Measurements from ENCODE around the gene FAAP20.
A peak's percentile ranks its signal among the peaks of the same experiment; 100 is the strongest.

The FAAP20 gene

GRCh38 chr1:2179283-2180013 is 15.1 kb downstream of the FAAP20 start:
- Histone ChIP-seq H2BK5ac (ENCODE audit: low read length) (no peak overlapping the region), H3K27me3 (ENCODE audit: control insufficient read depth in 3 of 3, insufficient read depth in 3 of 3, low read depth in 1 of 3, low read length in 3 of 3) (peaks cover 0 to 4% (median 0%) of the 10 kb centered on the region in 3 experiments), H3K36me3 (replicated peaks in 1 of 2; ENCODE audit: control insufficient read depth in 2 of 2, insufficient read depth in 2 of 2, low read length in 2 of 2) (peaks cover 0 to 30% of the 10 kb centered on the region in 2 donors), H2BK120ac (ENCODE audit: low read depth, low read length) (no peak overlapping the region), H4K91ac (ENCODE audit: low read depth, low read length, poor library complexity) (no peak overlapping the region), H3K18ac (ENCODE audit: low read length) (no peak overlapping the region), H4K8ac (ENCODE audit: low read depth, low read length) (no peak overlapping the region), H2BK12ac (ENCODE audit: low read length) (no peak overlapping the region), H3K14ac (ENCODE audit: low read length) (no peak overlapping the region), H3K4me2 (ENCODE audit: insufficient read depth, low read length, poor library complexity, severe bottlenecking) (no peak overlapping the region), H2AK5ac (ENCODE audit: low read depth, low read length) (no peak overlapping the region), H3K4ac (ENCODE audit: low read length) (no peak overlapping the region), H3K23ac (ENCODE audit: low read depth, low read length, poor library complexity) (no peak overlapping the region), H3K4me1 (ENCODE audit: control insufficient read depth in 2 of 2, insufficient read depth in 1 of 2, low read depth in 1 of 2, low read length in 2 of 2) (no peaks in the 10 kb centered on the region), H2AFZ (ENCODE audit: low read length) (no peak overlapping the region), H3K9ac (ENCODE audit: low read depth, low read length, poor library complexity) (no peak overlapping the region), H3K79me1 (ENCODE audit: low read depth, low read length) (peaks cover 15% of the 10 kb centered on the region), H3K4me3 (ENCODE audit: low read length in 2 of 2) (no peak overlapping the region), H3K27ac (replicated peaks; ENCODE audit: low read length) (no peak overlapping the region), H3K9me3 (replicated peaks in 1 of 2; ENCODE audit: control insufficient read depth in 2 of 2, insufficient read depth in 1 of 2, low read depth in 1 of 2, low read length in 2 of 2) (peaks cover 0 to 2% of the 10 kb centered on the region in 2 donors), H2BK15ac (ENCODE audit: low read length) (no peak overlapping the region)
- WGBS, 2 donors (ENCODE audit: extremely low coverage in 2 of 2, insufficient read length in 2 of 2, insufficient replicate concordance in 1 of 2) = no CpG with 5 or more reads among the region's 28 CpGs
- DNase-seq (ENCODE audit: low spot score) = no peak

- no peak overlapping the region for H4K91ac ChIP-seq (ENCODE audit: low read depth, low read length, poor library complexity)
Measured at GRCh38 chr1:2178875-2179274, 15.7 kb downstream of the FAAP20 start.

GRCh38 chr1:2177946-2178538 is 16.5 kb downstream of the FAAP20 start:
- Histone ChIP-seq H2AK5ac (ENCODE audit: low read depth, low read length) (no peak overlapping the region), H4K8ac (ENCODE audit: low read depth, low read length) (no peak overlapping the region), H3K9me3 (replicated peaks in 1 of 2; ENCODE audit: control insufficient read depth in 2 of 2, insufficient read depth in 1 of 2, low read depth in 1 of 2, low read length in 2 of 2) (peaks cover 0 to 2% of the 10 kb centered on the region in 2 donors), H3K9ac (ENCODE audit: low read depth, low read length, poor library complexity) (peak overlapping the region; percentile 71), H2BK12ac (ENCODE audit: low read length) (no peak overlapping the region), H3K4ac (ENCODE audit: low read length) (no peak overlapping the region), H2BK5ac (ENCODE audit: low read length) (peak overlapping the region; percentile 87), H3K18ac (ENCODE audit: low read length) (peak overlapping the region; percentile 35), H3K4me3 (ENCODE audit: low read length in 2 of 2) (no peak overlapping the region), H3K79me1 (ENCODE audit: low read depth, low read length) (peaks cover 13% of the 10 kb centered on the region), H2BK120ac (ENCODE audit: low read depth, low read length) (no peak overlapping the region), H3K14ac (ENCODE audit: low read length) (peak overlapping the region; percentile 21), H2BK15ac (ENCODE audit: low read length) (no peak overlapping the region), H3K4me1 (ENCODE audit: control insufficient read depth in 2 of 2, insufficient read depth in 1 of 2, low read depth in 1 of 2, low read length in 2 of 2) (no peaks in the 10 kb centered on the region), H2AFZ (ENCODE audit: low read length) (no peak overlapping the region), H3K36me3 (replicated peaks in 1 of 2; ENCODE audit: control insufficient read depth in 2 of 2, insufficient read depth in 2 of 2, low read length in 2 of 2) (peaks cover 0 to 26% of the 10 kb centered on the region in 2 donors), H3K27me3 (ENCODE audit: control insufficient read depth in 3 of 3, insufficient read depth in 3 of 3, low read depth in 1 of 3, low read length in 3 of 3) (peaks cover 0 to 4% (median 0%) of the 10 kb centered on the region in 3 experiments), H3K4me2 (ENCODE audit: insufficient read depth, low read length, poor library complexity, severe bottlenecking) (no peak overlapping the region), H3K27ac (replicated peaks; ENCODE audit: low read length) (no peak overlapping the region), H4K91ac (ENCODE audit: low read depth, low read length, poor library complexity) (no peak overlapping the region), H3K23ac (ENCODE audit: low read depth, low read length, poor library complexity) (peak overlapping the region; percentile 85)
- no peak for DNase-seq (ENCODE audit: low spot score)
- no CpG with 5 or more reads among the region's 18 CpGs for WGBS, 2 donors (ENCODE audit: extremely low coverage in 2 of 2, insufficient read length in 2 of 2, insufficient replicate concordance in 1 of 2)

More at GRCh38 chr1:2178875-2179274, 15.7 kb downstream of the FAAP20 start:
- Histone ChIP-seq H3K9ac (ENCODE audit: low read depth, low read length, poor library complexity) (no peak overlapping the region), H3K4me1 (ENCODE audit: control insufficient read depth in 2 of 2, insufficient read depth in 1 of 2, low read depth in 1 of 2, low read length in 2 of 2) (no peaks in the 10 kb centered on the region), H2BK15ac (ENCODE audit: low read length) (no peak overlapping the region), H3K4me2 (ENCODE audit: insufficient read depth, low read length, poor library complexity, severe bottlenecking) (no peak overlapping the region), H3K18ac (ENCODE audit: low read length) (no peak overlapping the region), H3K36me3 (replicated peaks in 1 of 2; ENCODE audit: control insufficient read depth in 2 of 2, insufficient read depth in 2 of 2, low read length in 2 of 2) (peaks cover 0 to 31% of the 10 kb centered on the region in 2 donors), H3K27me3 (ENCODE audit: control insufficient read depth in 3 of 3, insufficient read depth in 3 of 3, low read depth in 1 of 3, low read length in 3 of 3) (peaks cover 0 to 4% (median 0%) of the 10 kb centered on the region in 3 experiments), H3K79me1 (ENCODE audit: low read depth, low read length) (peaks cover 15% of the 10 kb centered on the region), H2BK12ac (ENCODE audit: low read length) (no peak overlapping the region), H3K27ac (replicated peaks; ENCODE audit: low read length) (no peak overlapping the region), H4K8ac (ENCODE audit: low read depth, low read length) (no peak overlapping the region), H3K4me3 (ENCODE audit: low read length in 2 of 2) (no peak overlapping the region), H2BK120ac (ENCODE audit: low read depth, low read length) (no peak overlapping the region), H2AK5ac (ENCODE audit: low read depth, low read length) (no peak overlapping the region), H2BK5ac (ENCODE audit: low read length) (no peak overlapping the region), H3K23ac (ENCODE audit: low read depth, low read length, poor library complexity) (no peak overlapping the region), H3K14ac (ENCODE audit: low read length) (no peak overlapping the region), H3K9me3 (replicated peaks in 1 of 2; ENCODE audit: control insufficient read depth in 2 of 2, insufficient read depth in 1 of 2, low read depth in 1 of 2, low read length in 2 of 2) (peaks cover 0 to 2% of the 10 kb centered on the region in 2 donors), H3K4ac (ENCODE audit: low read length) (no peak overlapping the region), H2AFZ (ENCODE audit: low read length) (no peak overlapping the region)
- no CpG with 5 or more reads among the region's 16 CpGs for WGBS, 2 donors (ENCODE audit: extremely low coverage in 2 of 2, insufficient read length in 2 of 2, insufficient replicate concordance in 1 of 2)
- no peak for DNase-seq (ENCODE audit: low spot score)

DNA sequence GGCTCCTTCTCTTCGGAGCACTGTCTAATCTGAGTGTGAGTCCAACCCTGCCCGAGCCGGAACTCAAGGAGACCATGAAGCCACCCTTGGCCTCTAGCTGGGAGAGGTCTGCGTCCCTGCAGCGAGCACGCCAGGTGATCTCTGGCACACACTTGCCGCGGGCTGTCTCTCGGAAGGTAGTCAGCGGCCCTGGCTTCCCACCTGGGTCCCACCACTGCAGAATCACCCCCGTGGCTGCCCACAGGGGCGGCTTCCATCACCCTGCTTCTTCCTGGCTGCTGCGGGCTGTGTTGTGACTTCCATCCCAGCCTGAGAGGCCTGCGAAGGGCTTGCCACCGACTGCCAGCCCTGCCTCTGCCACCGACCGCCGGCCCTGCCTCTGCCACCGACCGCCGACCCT is 17.0 kb downstream of the FAAP20 start:
- Histone ChIP-seq H3K18ac (ENCODE audit: low read length) (peak overlapping the region; percentile 19), H2AK5ac (ENCODE audit: low read depth, low read length) (no peak overlapping the region), H3K27ac (replicated peaks; ENCODE audit: low read length) (no peak overlapping the region), H3K4me3 (ENCODE audit: low read length in 2 of 2) (no peak overlapping the region), H3K23ac (ENCODE audit: low read depth, low read length, poor library complexity) (peak overlapping the region; percentile 85), H3K9ac (ENCODE audit: low read depth, low read length, poor library complexity) (no peak overlapping the region), H4K91ac (ENCODE audit: low read depth, low read length, poor library complexity) (no peak overlapping the region), H2BK120ac (ENCODE audit: low read depth, low read length) (no peak overlapping the region), H2BK12ac (ENCODE audit: low read length) (no peak overlapping the region), H3K9me3 (replicated peaks in 1 of 2; ENCODE audit: control insufficient read depth in 2 of 2, insufficient read depth in 1 of 2, low read depth in 1 of 2, low read length in 2 of 2) (peaks cover 0 to 2% of the 10 kb centered on the region in 2 donors), H4K8ac (ENCODE audit: low read depth, low read length) (peak overlapping the region; percentile 23), H3K27me3 (ENCODE audit: control insufficient read depth in 3 of 3, insufficient read depth in 3 of 3, low read depth in 1 of 3, low read length in 3 of 3) (peaks cover 0 to 4% (median 0%) of the 10 kb centered on the region in 3 experiments), H2AFZ (ENCODE audit: low read length) (no peak overlapping the region), H3K4ac (ENCODE audit: low read length) (no peak overlapping the region), H2BK5ac (ENCODE audit: low read length) (peak overlapping the region; percentile 87), H3K79me1 (ENCODE audit: low read depth, low read length) (peaks cover 11% of the 10 kb centered on the region), H3K14ac (ENCODE audit: low read length) (peak overlapping the region; percentile 21), H2BK15ac (ENCODE audit: low read length) (no peak overlapping the region), H3K4me2 (ENCODE audit: insufficient read depth, low read length, poor library complexity, severe bottlenecking) (no peak overlapping the region), H3K36me3 (replicated peaks in 1 of 2; ENCODE audit: control insufficient read depth in 2 of 2, insufficient read depth in 2 of 2, low read length in 2 of 2) (peaks cover 0 to 25% of the 10 kb centered on the region in 2 donors), H3K4me1 (ENCODE audit: control insufficient read depth in 2 of 2, insufficient read depth in 1 of 2, low read depth in 1 of 2, low read length in 2 of 2) (no peaks in the 10 kb centered on the region)
- WGBS, 2 donors (ENCODE audit: extremely low coverage in 2 of 2, insufficient read length in 2 of 2, insufficient replicate concordance in 1 of 2) = no CpG with 5 or more reads among the region's 21 CpGs
- no peak for DNase-seq (ENCODE audit: low spot score)
